A549 (cell line): Measurements from ENCODE around the gene TPRN.

Experiments
- CHD2 ChIP-seq: fragments of 150-350 bp; IDR thresholded peaks from 2 replicates; pipeline ENCODE4 v1.6.1; 2014; ENCODE audit warnings: low read length; ENCODE audit not compliant: partially characterized antibody
- GATA3 ChIP-seq: IDR thresholded peaks from 2 replicates; pipeline ENCODE4 v1.6.1; 2012; ENCODE audit warnings: borderline replicate concordance
- JUNB ChIP-seq: fragments of >200 bp; sonication (Bioruptor Twin); formaldehyde crosslinking; IDR thresholded peaks from 2 replicates; pipeline ENCODE4 v1.6.1; 2016
- MAZ ChIP-seq: fragments of 150-350 bp; IDR thresholded peaks from 2 replicates; pipeline ENCODE4 v1.6.1; 2014; ENCODE audit warnings: antibody characterized with exemption, low read depth, low read length, borderline replicate concordance
- MYC ChIP-seq: IDR thresholded peaks from 2 replicates; pipeline ENCODE4 v1.6.1; 2012; ENCODE audit warnings: mild to moderate bottlenecking, inconsistent platforms, low read length, improper control_type of control experiment, borderline replicate concordance
- POLR2A ChIP-seq: IDR thresholded peaks from 2 replicates; pipeline ENCODE4 v1.6.1; 2012; ENCODE audit warnings: mild to moderate bottlenecking, low read length
- TP53 ChIP-seq: fragments of 250-450 bp; sonication (Bioruptor Pico); IDR thresholded peaks from 2 replicates; pipeline ENCODE4 v1.5.0; 2021; ENCODE audit warnings: mild to moderate bottlenecking, moderate library complexity
- TF ChIP-seq, protein P1 (sequence below): fragments of >200 bp; sonication (Bioruptor Twin); formaldehyde crosslinking; IDR thresholded peaks from 3 replicates; pipeline ENCODE4 v1.5.1; 2016
- TF ChIP-seq, protein P2 (sequence below): fragments of 450-650 bp; IDR thresholded peaks from 2 replicates; pipeline ENCODE4 v1.6.1; 2014; ENCODE audit warnings: antibody characterized with exemption
- TF ChIP-seq, protein P3 (sequence below): IDR thresholded peaks from 2 replicates; pipeline ENCODE4 v1.6.1; 2012
- TF ChIP-seq, protein P4 (sequence below): fragments of 200-600 bp; sonication (generic); IDR thresholded peaks from 2 replicates; pipeline ENCODE4 v1.6.1; 2016; ENCODE audit warnings: antibody characterized with exemption, mild to moderate bottlenecking, moderate library complexity

DNA sequence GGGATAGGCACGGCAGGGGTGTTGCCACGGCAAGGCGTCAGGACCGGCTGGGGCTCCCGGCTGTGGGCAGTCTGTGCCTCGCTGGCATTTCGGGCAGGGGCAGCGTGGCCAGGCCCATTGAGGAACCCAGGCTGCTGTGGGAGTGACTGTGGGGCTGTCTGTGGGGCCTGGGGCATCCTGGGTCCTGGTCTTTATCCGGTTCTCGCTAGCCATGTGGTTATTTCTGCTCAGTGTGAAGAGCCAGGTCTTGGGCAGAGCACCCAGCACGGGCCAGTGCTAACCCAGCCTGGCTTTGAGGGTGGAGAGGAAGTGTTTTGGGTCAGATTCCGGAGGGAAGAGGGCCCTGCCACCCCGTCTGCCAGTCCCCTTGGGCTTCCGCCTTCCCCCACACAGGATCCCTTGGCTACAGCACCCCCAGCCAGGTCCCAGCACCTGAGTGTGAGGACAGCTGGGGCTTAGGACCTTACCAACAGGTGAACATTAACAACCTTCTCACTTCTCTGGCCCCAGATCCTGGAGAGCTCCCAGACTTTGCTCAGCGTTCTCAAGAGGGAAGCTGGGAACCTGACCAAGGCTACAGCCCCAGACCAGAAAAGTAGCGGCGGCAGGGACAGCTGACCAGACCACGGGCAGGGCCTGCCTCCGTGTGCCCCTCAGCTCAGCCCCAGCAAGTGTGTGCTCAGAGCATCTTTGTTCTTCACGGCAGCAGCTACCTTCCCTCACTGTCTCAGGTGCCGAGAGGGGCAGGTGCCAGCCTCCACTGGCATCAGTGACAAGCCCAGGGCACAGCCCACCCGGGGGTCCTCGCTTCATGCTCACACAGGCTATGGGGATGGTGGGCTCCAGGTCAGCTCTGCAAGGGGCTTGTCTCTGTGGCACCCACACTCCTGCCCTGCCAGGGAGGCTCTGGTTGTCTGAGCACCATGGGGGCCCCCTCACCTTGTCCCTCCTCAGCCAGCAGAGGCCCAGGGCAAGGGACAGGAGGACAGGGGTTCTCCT, 10.9 kb downstream of the TPRN start:
- no peak for TF ChIP-seq POLR2A
- TF ChIP-seq GATA3, result no peak
- TF ChIP-seq, protein P1, sequence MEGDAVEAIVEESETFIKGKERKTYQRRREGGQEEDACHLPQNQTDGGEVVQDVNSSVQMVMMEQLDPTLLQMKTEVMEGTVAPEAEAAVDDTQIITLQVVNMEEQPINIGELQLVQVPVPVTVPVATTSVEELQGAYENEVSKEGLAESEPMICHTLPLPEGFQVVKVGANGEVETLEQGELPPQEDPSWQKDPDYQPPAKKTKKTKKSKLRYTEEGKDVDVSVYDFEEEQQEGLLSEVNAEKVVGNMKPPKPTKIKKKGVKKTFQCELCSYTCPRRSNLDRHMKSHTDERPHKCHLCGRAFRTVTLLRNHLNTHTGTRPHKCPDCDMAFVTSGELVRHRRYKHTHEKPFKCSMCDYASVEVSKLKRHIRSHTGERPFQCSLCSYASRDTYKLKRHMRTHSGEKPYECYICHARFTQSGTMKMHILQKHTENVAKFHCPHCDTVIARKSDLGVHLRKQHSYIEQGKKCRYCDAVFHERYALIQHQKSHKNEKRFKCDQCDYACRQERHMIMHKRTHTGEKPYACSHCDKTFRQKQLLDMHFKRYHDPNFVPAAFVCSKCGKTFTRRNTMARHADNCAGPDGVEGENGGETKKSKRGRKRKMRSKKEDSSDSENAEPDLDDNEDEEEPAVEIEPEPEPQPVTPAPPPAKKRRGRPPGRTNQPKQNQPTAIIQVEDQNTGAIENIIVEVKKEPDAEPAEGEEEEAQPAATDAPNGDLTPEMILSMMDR, result no peak
- no peak for TF ChIP-seq MYC
- no peak for TF ChIP-seq CHD2
- TF ChIP-seq, protein P2, sequence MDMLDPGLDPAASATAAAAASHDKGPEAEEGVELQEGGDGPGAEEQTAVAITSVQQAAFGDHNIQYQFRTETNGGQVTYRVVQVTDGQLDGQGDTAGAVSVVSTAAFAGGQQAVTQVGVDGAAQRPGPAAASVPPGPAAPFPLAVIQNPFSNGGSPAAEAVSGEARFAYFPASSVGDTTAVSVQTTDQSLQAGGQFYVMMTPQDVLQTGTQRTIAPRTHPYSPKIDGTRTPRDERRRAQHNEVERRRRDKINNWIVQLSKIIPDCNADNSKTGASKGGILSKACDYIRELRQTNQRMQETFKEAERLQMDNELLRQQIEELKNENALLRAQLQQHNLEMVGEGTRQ, result no peak
- no peak for TF ChIP-seq TP53 (CRISPR knock-in tag)
- TF ChIP-seq JUNB, result no peak
- TF ChIP-seq, protein P3, sequence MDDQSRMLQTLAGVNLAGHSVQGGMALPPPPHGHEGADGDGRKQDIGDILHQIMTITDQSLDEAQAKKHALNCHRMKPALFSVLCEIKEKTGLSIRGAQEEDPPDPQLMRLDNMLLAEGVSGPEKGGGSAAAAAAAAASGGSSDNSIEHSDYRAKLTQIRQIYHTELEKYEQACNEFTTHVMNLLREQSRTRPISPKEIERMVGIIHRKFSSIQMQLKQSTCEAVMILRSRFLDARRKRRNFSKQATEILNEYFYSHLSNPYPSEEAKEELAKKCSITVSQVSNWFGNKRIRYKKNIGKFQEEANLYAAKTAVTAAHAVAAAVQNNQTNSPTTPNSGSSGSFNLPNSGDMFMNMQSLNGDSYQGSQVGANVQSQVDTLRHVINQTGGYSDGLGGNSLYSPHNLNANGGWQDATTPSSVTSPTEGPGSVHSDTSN, result no peak
- TF ChIP-seq MAZ, result no peak
- TF ChIP-seq, protein P4, sequence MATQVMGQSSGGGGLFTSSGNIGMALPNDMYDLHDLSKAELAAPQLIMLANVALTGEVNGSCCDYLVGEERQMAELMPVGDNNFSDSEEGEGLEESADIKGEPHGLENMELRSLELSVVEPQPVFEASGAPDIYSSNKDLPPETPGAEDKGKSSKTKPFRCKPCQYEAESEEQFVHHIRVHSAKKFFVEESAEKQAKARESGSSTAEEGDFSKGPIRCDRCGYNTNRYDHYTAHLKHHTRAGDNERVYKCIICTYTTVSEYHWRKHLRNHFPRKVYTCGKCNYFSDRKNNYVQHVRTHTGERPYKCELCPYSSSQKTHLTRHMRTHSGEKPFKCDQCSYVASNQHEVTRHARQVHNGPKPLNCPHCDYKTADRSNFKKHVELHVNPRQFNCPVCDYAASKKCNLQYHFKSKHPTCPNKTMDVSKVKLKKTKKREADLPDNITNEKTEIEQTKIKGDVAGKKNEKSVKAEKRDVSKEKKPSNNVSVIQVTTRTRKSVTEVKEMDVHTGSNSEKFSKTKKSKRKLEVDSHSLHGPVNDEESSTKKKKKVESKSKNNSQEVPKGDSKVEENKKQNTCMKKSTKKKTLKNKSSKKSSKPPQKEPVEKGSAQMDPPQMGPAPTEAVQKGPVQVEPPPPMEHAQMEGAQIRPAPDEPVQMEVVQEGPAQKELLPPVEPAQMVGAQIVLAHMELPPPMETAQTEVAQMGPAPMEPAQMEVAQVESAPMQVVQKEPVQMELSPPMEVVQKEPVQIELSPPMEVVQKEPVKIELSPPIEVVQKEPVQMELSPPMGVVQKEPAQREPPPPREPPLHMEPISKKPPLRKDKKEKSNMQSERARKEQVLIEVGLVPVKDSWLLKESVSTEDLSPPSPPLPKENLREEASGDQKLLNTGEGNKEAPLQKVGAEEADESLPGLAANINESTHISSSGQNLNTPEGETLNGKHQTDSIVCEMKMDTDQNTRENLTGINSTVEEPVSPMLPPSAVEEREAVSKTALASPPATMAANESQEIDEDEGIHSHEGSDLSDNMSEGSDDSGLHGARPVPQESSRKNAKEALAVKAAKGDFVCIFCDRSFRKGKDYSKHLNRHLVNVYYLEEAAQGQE, result no peak
